Adrenal gland (tissue), 12 donors: ENCODE data around the gene DCLK2. TPM values are rescaled to one million over a fixed set of nuclear protein-coding genes. Genes with fewer than 3 reads are reported as not detected.

Experiments used
- DNase-seq, 7 donors: peaks; one replicate each; pipeline ENCODE4 v3.0.0-alpha.2; 2019 to 2020
- H3K27ac ChIP-seq, 5 donors: fragments of 200-600 bp; sonication (generic) in 4 of 5; 1 replicate in 3 of 5; 2 replicates in 2 of 5; pipeline versions ENCODE4 v1.5.1 to v1.8.0; 2016 to 2020; ENCODE audit warnings: mild to moderate bottlenecking in 1 of 5
- H3K27me3 ChIP-seq: fragments of 200-600 bp; 2 replicates; pipeline ENCODE4 v1.8.0; 2021
- H3K36me3 ChIP-seq, 2 donors: fragments of 200-600 bp; replicated peaks in 1 of 2; 1 replicate in 1 of 2; 2 replicates in 1 of 2; pipeline versions ENCODE4 v1.5.1 to v1.8.0; 2018 to 2022
- H3K4me1 ChIP-seq, 2 donors: fragments of 200-600 bp; replicated peaks in 1 of 2; 1 replicate in 1 of 2; 2 replicates in 1 of 2; pipeline versions ENCODE4 v1.5.1 to v1.8.0; 2018 to 2021
- H3K4me3 ChIP-seq, 4 donors: fragments of 200-600 bp; sonication (generic) in 3 of 4; one replicate each; pipeline ENCODE4 v1.5.1; 2016 to 2018
- H3K9me3 ChIP-seq, 3 donors: fragments of 200-600 bp; sonication (generic) in 1 of 3; replicated peaks in 1 of 3; 1 replicate in 2 of 3; 2 replicates in 1 of 3; pipeline versions ENCODE4 v1.5.1 to v1.8.0; 2016 to 2021
- POLR2A ChIP-seq, 2 donors: fragments of 450-650 bp; IDR thresholded peaks; one replicate each; pipeline ENCODE4 v1.6.1; 2017; ENCODE audit warnings: antibody characterized with exemption in 2 of 2, mild to moderate bottlenecking in 2 of 2, moderate library complexity in 1 of 2
- WGBS, 4 donors: extraction: QIAGEN DNeasy Blood & Tissue Kit in 2 of 4; methylation state at CpG; one replicate each; pipeline versions ENCODE4 v1.1.5 to v1.1.7; 2013 to 2017; 5-methylcytosine and 5-hydroxymethylcytosine counted together
- intact Hi-C, 2 donors: fragments of 100-400 bp; cut with DNase I; formaldehyde crosslinking; loops; one replicate each; pipeline versions ENCODE4 v1.14.1 to v1.15.0; 2022 to 2023
- polyA plus RNA-seq, 3 donors: library from polyadenylated mRNA; stranded (reverse); fragments of 200-250 nt in 2 of 3; fragments of 350-450 nt in 1 of 3; fragmentation: Illumina TruSeq in 1 of 3; extraction: RNeasy Lipid Tissue Mini Kit (QIAGEN cat#74804) in 1 of 3; gene quantifications; one replicate each; pipeline ENCODE4 v1.2.3, GENCODE V29; 2013 to 2014
- total RNA-seq, 9 donors: library from RNA; depleted of rRNA in 4 of 9; stranded (reverse); fragments of >200 nt in 4 of 9; fragments of 120-200 nt in 1 of 9; fragmentation: NEBNext Ultra II Directional in 1 of 9; extraction: Animal tissue kit (Norgen Biotek cat#: 25700) in 1 of 9; gene quantifications; one replicate each; pipeline versions ENCODE4 v1.1.0 to v1.2.4, GENCODE V29; 2013 to 2023
- TF ChIP-seq, protein P1 (sequence below), 6 experiments: fragments of 450-650 bp in 4 of 6; fragments of 200-600 bp in 2 of 6; sonication (generic) in 1 of 6; IDR thresholded peaks; 1 replicate in 5 of 6; 2 replicates in 1 of 6; pipeline versions ENCODE4 v1.5.1 to v1.8.0; 2016 to 2021; ENCODE audit warnings: antibody characterized with exemption in 6 of 6, mild to moderate bottlenecking in 2 of 6, moderate library complexity in 1 of 6
- donor health status: healthy with polysubstance abuse.
- donor health status: Bipolar disorder and iron deficiency.
- donor health status: DM: yes; HTN: yes; CAD: no.
- donor health status: DM: no; HTN: no; CAD: no.
- donor health status: DM: no; HTN: no; CAD: no.
- donor health status: DM: yes; HTN: yes; CAD: no.

Gene DCLK2
- total and polyA plus RNA-seq, 12 donors: 2.9 to 11.4 (median 6.3) TPM

DNA sequence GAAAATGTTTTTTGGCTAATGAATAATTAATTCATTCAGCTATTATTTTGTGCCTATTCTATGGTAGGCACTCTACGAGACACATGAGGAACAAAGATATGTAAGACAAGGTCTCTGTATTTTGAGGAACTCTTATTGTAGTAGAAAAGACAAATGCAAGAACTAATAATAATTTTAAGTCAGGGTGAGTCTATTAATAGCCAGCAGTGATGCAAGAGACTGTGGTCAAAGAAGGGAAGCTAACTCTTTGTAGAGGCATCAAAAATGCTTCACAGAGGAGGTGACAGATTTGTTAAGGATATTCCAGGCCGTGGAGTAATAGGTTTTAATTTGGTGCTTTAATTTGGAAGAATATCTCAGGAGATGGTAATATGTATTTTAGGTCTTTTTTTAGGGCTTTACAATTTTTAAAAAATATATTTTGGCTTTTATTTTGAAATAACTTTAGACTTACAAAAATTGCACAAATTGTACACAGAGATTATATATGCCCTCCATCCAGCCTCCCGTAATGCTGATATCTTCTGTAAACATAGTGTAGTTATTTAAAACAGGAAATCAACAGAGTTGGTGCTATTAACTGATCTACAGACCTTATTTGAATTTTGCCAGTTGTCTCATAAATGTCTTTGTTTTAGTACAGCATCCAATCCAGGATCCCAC lies 48.1 kb downstream of the DCLK2 start:
- no peak overlapping the region for H3K27ac ChIP-seq
- intact Hi-C loops: no loop called here
- WGBS, 4 donors: 59 to 71% (median 60%) methylated on average over 3 of the region's 3 CpGs
- no peaks in the 10 kb centered on the region for H3K27me3 ChIP-seq
- no peaks in the 10 kb centered on the region for H3K36me3 ChIP-seq
- TF ChIP-seq, protein P1, sequence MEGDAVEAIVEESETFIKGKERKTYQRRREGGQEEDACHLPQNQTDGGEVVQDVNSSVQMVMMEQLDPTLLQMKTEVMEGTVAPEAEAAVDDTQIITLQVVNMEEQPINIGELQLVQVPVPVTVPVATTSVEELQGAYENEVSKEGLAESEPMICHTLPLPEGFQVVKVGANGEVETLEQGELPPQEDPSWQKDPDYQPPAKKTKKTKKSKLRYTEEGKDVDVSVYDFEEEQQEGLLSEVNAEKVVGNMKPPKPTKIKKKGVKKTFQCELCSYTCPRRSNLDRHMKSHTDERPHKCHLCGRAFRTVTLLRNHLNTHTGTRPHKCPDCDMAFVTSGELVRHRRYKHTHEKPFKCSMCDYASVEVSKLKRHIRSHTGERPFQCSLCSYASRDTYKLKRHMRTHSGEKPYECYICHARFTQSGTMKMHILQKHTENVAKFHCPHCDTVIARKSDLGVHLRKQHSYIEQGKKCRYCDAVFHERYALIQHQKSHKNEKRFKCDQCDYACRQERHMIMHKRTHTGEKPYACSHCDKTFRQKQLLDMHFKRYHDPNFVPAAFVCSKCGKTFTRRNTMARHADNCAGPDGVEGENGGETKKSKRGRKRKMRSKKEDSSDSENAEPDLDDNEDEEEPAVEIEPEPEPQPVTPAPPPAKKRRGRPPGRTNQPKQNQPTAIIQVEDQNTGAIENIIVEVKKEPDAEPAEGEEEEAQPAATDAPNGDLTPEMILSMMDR (IDR thresholded peaks at IDR 0.05): no peak
- TF ChIP-seq POLR2A (IDR thresholded peaks at IDR 0.05): no peak
- no peak overlapping the region for H3K4me3 ChIP-seq
- peaks cover 0 to 10% of the 10 kb centered on the region in 2 donors for H3K4me1 ChIP-seq
- H3K9me3 ChIP-seq: peaks cover 0 to 7% (median 0%) of the 10 kb centered on the region in 3 donors
- DNase-seq: no peak

GRCh38 chr4:150126864-150127203 lies 48.6 kb downstream of the DCLK2 start:
- no peak overlapping the region for H3K27ac ChIP-seq
- intact Hi-C loops: no loop called here
- DNase-seq: no peak
- 60 to 85% (median 66%) methylated on average over 1 of the region's 1 CpG for WGBS, 4 donors
- peaks cover 0 to 10% of the 10 kb centered on the region in 2 donors for H3K4me1 ChIP-seq
- no peak for TF ChIP-seq POLR2A (IDR thresholded peaks at IDR 0.05)
- TF ChIP-seq, protein P1 (IDR thresholded peaks at IDR 0.05): no peak
- H3K9me3 ChIP-seq: peaks cover 0 to 4% (median 0%) of the 10 kb centered on the region in 3 donors
- no peaks in the 10 kb centered on the region for H3K27me3 ChIP-seq
- no peak overlapping the region for H3K4me3 ChIP-seq
- H3K36me3 ChIP-seq: no peaks in the 10 kb centered on the region

GRCh38 chr4:150127757-150128156 lies 49.5 kb downstream of the DCLK2 start:
- H3K4me1 ChIP-seq: peaks cover 0 to 10% of the 10 kb centered on the region in 2 donors
- H3K4me3 ChIP-seq: no peak overlapping the region
- H3K9me3 ChIP-seq: no peaks in the 10 kb centered on the region
- H3K27me3 ChIP-seq: no peaks in the 10 kb centered on the region
- intact Hi-C loops: no loop called here
- 95 to 99% (median 97%) methylated on average over 4 of the region's 4 CpGs for WGBS, 4 donors
- H3K36me3 ChIP-seq: no peaks in the 10 kb centered on the region
- TF ChIP-seq, protein P1 (IDR thresholded peaks at IDR 0.05): no peak
- no peak for TF ChIP-seq POLR2A (IDR thresholded peaks at IDR 0.05)
- H3K27ac ChIP-seq: no peak overlapping the region
- DNase-seq: no peak

GRCh38 chr4:150130933-150131332 lies 52.7 kb downstream of the DCLK2 start:
- no peaks in the 10 kb centered on the region for H3K27me3 ChIP-seq
- no peak overlapping the region for H3K4me3 ChIP-seq
- peak in 1 of 7 donors; percentile 57 for DNase-seq
- peaks cover 0 to 8% of the 10 kb centered on the region in 2 donors for H3K4me1 ChIP-seq
- no peak overlapping the region for H3K27ac ChIP-seq
- H3K9me3 ChIP-seq: no peaks in the 10 kb centered on the region
- intact Hi-C loops: no loop called here
- no peak for TF ChIP-seq POLR2A (IDR thresholded peaks at IDR 0.05)
- H3K36me3 ChIP-seq: no peaks in the 10 kb centered on the region
- WGBS, 4 donors: 68 to 85% (median 77%) methylated on average over 2 of the region's 2 CpGs
